HFF-Myc (cell line): ENCODE measurements around the gene CTBP2.

Experiments used
- DNase-seq: peaks from one replicate; pipeline ENCODE4 v3.0.0-alpha.2; 2011; ENCODE audit warnings: low read depth; ENCODE audit errors: extremely low read depth
- H3K4me3 ChIP-seq: replicated peaks from 2 replicates; pipeline ENCODE4 v1.5.1; 2011; ENCODE audit warnings: low read depth, mild to moderate bottlenecking, control low read depth, low read length
- CTCF ChIP-seq: IDR thresholded peaks from 2 replicates; pipeline ENCODE4 v1.5.1; 2012; ENCODE audit warnings: mild to moderate bottlenecking, low read depth, low read length, control low read depth; ENCODE audit errors: missing control alignments

The CTBP2 gene

GRCh38 chr10:125124907-125125306 is 35.5 kb downstream of the CTBP2 start:
- H3K4me3 ChIP-seq, result no peak overlapping the region
- TF ChIP-seq CTCF, result no peak
- no peak for DNase-seq

- no peak overlapping the region for H3K4me3 ChIP-seq
- no peak for DNase-seq
- TF ChIP-seq CTCF, result no peak
Measured at GRCh38 chr10:125124115-125124487, 36.3 kb downstream of the CTBP2 start.

- no peak for TF ChIP-seq CTCF
- DNase-seq, result no peak
- H3K4me3 ChIP-seq, result no peak overlapping the region
Measured at GRCh38 chr10:125123476-125124114, 36.8 kb downstream of the CTBP2 start.

GRCh38 chr10:125122566-125122965 is 37.8 kb downstream of the CTBP2 start:
- no peak overlapping the region for H3K4me3 ChIP-seq
- DNase-seq, result no peak
- TF ChIP-seq CTCF, result no peak

- H3K4me3 ChIP-seq, result no peak overlapping the region
- no peak for TF ChIP-seq CTCF
- no peak for DNase-seq
Measured at GRCh38 chr10:125121003-125121402, 39.4 kb downstream of the CTBP2 start.

- TF ChIP-seq CTCF, result no peak
- no peak for DNase-seq
Measured at GRCh38 chr10:125120053-125120710, 40.2 kb downstream of the CTBP2 start.

More at GRCh38 chr10:125120053-125120710, 40.2 kb downstream of the CTBP2 start:
- no peak overlapping the region for H3K4me3 ChIP-seq
